ENCODE results near the gene PPBP.
A peak's percentile ranks its signal among the peaks of the same experiment; 100 is the strongest.

The PPBP gene, protein sequence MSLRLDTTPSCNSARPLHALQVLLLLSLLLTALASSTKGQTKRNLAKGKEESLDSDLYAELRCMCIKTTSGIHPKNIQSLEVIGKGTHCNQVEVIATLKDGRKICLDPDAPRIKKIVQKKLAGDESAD

GRCh38 chr4:73988061-73988460 lies at the start of gene PPBP:
TSS of gene PPBP (minus strand) at chr4:73988190. CDS start at chr4:73988103, 87 bp downstream.
- no peak for DNase-seq

- DNase-seq, result no peak
Measured at GRCh38 chr4:74037076-74037955, 49.3 kb upstream of the PPBP start.

- DNase-seq, result no peak
Measured at GRCh38 chr4:74033739-74034138, 45.7 kb upstream of the PPBP start.

- DNase-seq, result no peak
Measured at GRCh38 chr4:74032064-74032463, 44.1 kb upstream of the PPBP start.

DNA sequence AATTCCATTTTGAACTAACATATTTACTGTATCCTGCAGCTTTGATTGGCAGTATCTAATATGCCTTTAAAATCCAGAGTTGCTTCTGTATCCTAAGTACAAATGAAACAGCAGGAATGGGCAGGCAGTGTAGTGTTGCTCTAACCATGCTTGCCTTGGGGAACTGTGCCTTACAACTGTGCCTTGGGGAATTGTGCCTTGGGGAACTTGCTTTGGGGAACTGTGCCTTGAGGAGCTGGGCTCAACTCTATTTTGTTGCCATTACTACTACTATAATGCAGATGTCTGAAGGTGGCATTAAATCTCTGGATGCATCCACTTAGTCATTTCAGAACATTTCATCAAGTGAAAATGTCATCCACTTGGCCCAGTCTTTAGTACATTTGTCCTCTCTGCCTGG lies 43.6 kb upstream of the PPBP start:
- no peak for DNase-seq

GRCh38 chr4:74030285-74030684 lies 42.3 kb upstream of the PPBP start:
- DNase-seq, result no peak

- DNase-seq, result no peak
Measured at GRCh38 chr4:74028504-74028903, 40.5 kb upstream of the PPBP start.

- DNase-seq, result no peak
Measured at GRCh38 chr4:74023709-74024108, 35.7 kb upstream of the PPBP start.

DNA sequence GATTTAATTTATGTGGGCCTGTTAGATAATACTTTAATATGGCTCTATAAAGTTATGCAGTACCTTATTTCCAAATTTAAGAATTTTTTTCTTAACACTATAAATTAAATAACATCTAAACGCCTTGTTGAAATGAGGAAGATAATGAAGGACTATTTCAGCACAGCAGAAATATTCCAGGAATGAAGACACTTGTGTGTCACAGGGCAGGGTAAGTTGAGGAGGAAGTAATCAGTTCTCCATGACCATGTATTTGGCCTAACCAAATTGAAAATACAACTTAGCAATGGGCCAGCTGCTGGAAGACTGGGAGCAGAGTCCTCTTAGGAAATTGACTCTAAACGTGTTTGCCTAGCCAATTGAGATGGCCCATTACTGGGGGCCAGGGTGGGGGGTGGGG lies 33.6 kb upstream of the PPBP start:
- no peak for DNase-seq

DNA sequence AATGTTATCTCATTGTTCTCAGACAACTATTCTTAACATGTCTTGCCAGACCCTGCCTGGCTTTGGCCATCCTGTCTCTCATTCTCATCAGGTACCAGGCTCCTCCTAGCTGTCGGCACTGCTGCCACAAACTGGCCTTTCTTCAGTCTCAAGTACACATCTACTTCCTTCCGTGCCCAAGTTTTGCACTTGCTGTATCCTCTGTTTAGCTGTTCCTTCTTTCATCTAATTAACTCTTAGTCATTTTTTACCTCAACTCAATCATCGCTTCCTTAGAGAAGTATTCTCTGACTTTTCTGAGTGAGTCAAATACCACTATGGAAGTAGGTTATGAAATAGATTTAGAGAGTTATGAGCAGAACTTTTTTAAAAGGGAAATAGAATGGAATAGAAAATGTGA lies 30.8 kb upstream of the PPBP start:
- peak; percentile 17 for DNase-seq

- DNase-seq, result no peak
Measured at GRCh38 chr4:74018116-74018515, 30.1 kb upstream of the PPBP start.

DNA sequence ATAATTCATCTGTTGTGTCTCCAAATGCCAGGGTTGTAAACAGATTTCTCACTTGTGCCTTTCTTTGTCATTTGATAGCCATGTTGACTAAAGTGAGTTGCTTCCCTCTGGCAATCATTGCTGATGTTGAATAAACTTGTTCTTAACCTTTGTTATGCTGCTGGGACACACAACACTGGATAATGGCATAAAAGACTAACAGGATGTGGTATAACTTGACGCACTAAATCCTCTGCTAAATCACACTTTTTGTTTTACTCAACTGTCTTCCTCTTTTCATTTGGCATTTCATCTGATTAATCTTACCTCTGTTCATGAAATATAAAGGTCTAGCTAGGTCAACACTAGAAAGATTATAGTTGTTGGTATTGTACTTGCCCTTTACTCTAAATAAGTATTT lies 28.1 kb upstream of the PPBP start:
- DNase-seq, result no peak

DNA sequence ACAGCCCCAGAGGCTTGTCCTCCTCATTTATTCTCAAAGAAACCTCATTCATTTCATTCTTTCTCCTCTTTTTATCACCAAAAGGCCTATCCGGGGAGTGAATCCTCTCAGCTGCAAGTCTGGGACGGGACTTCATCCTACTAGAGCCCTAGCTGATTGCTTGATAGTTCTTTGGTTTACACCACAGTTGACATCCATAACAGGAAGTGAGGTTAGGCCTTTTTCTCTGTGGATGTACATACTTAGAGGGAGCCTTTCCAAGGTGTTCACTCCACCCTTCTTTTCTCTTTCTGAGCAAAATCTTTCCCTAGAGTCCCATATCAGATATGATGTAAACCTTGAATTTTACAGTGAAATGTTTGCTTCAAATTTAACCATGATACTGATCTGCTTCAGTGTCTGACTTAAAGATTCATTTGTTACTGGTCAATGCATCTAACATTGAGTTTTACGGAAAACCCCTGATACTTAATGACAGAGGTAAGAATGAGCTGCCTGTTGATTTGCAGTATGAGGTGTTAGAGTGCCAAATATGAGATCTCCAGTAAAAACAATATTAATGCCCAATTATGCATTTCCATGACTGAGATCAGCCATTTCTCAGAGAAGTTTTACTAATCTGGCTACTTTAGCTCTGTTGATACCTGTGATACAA lies 27.3 kb upstream of the PPBP start:
- no peak for DNase-seq

DNA sequence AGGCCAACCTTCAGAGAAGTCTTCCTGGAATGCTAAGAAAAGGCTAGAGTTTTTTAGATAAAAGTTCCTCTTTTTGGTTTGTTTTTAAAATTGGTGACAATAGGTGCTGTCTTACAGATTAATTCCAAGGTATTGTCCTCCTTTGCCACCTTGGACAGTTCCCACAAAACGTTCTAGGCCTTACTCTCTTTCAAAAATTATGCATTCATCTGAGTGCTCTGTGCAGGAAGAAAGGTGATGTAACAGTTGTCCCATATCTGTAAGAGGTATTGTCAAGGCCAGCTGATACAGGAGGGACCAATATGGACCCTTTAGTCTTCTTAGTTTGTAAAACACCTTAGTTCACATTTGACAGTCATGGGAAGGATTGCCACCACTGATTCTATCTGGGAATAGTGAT lies 26.3 kb upstream of the PPBP start:
- DNase-seq, result no peak

GRCh38 chr4:74013264-74013663 lies 25.3 kb upstream of the PPBP start:
- DNase-seq, result no peak

GRCh38 chr4:74012130-74012529 lies 24.1 kb upstream of the PPBP start:
- DNase-seq, result no peak

GRCh38 chr4:74009307-74009706 lies 21.3 kb upstream of the PPBP start:
- no peak for DNase-seq

DNA sequence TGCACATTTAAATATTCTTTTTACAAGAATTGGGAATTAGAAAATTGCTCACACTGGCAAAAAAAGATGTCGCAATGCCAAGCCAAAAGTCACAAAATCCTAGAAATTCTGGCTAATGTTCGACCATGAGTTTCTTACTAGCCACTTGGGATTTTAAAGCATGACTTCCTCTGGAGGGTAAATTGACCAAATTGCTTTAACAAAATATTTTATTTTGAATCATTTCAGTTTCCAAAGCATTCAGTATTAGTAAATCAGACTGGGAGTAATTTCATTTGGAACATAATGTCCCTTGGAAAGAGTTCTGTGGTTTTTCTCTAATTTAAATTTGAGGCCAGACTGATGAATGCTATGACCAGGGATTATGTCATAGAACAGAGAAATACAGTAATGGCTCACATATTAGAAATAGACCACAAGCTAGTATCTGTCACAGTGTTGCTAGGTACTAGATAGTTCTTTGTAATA lies 18.1 kb upstream of the PPBP start:
- no peak for DNase-seq

- no peak for DNase-seq
Measured at GRCh38 chr4:74005528-74005927, 17.5 kb upstream of the PPBP start.

DNA sequence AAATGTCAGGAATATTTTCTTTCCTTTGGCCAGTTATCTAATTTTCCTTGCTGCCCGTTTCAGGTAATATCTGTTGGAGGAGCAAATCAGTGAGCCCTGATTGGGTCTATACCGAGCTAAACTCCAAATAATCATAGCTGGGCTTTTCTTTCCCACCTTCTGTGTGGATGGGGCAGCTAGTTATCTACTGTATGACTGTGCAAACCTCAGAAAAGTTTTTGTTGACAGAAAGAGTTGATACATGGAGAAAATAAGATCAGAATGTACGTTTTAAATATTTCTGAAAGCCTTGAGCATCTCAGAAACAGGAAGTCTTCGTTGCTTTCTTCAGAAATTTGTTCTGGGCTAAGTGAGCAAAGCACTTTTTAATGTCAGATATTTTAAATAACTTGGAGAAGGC lies 16.7 kb upstream of the PPBP start:
- DNase-seq, result no peak

DNA sequence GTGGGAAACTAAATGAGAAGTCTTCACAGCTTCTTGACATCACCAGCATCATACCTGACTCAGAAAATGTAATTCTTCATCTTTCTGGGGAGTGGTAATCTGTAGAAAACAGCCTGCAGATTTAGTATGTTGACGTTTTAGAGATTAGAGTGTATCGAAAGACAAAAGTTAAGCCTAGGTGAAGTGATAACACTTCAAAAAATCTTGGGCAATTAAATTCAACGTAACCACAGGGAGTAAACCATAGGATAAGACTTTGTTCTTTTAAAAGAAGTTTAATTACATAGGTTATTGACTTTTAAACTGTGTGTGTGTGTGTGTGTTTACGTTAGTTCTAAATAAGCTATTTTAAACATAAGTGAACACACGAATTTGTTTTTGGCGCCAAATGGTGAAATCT lies 12.3 kb upstream of the PPBP start:
- no peak for DNase-seq

DNA sequence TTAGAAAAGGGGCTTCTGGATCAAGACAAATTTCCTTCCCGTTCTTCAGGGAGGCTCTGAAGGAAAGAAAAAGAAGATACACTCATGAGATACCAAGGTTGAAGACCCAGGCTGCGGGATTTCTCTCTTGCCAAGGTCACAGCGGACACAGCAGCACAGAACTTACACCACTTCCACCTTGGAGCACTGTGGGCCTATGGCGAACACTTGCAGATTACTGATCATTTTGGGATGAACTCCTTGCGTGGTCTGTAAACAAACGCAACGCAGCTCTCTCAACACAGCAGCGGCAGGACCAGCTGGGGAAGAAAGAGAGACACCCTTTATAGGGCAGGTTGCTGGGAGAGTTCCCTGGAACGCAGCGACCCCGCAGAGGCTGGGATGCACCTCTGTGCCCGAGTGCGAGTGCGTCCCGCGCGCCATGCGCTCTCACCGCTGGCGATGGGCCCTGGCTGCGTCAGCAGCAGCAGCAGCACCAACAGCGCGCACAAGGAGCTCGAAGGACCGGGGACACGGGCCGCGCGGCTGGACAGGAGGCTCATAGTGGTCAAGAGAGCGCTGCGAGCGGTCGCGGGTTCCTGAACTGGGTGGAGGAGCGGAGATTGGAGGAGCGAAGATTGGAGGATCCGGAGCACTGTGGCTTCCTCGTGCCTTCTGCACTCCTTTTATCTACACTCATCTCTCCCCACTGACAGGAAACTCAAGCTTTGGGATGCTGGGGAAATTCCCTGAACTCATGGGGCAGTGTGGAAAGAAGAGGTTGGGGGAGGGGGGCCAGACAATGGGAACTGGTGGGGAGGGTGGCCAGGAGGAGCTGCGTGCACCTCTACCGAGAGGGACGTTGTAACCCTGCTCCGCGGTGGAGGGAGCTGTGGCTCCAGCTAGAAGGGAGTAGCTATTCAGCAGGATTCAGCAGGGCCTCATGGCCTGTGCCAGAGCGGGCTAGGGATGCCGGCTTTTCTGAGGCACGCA lies 10.3 kb upstream of the PPBP start, which contains the start of gene CXCL5:
CXCL5 (minus strand) TSS at position 638 of the 972 bp plus-strand sequence; CDS start at position 542, 96 bp downstream.
- no peak for DNase-seq

DNA sequence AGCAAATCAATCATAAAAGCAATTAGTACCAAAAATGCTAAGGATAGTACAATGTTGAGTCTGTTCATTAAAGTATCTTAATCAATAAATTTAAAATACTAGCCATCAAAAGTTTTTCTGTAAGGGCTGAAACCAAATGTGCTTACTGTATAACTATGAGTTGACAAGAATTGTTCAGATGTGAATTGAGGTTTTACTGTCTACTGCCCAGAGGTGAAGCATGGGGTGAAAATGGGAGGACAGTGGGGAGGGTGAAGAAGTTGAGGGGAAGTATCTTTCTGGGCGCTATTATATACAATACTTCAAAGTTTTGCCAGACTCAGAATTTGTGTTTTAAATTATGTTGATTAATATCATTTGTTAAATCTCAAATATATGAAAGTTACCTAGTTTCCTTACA lies 4.1 kb upstream of the PPBP start:
- no peak for DNase-seq

Measured in CD4-positive, alpha-beta T cell treated with Interleukin-15 for 1 hour (primary cell).